Subcutaneous adipose tissue (tissue), 4 donors: ENCODE results near the gene CDC42EP2. TPM values are rescaled to one million over a fixed set of nuclear protein-coding genes. Genes with fewer than 3 reads are reported as not detected.

Experiments
- total RNA-seq, 4 donors: library from RNA; depleted of rRNA; stranded (reverse); fragments of >200 nt; gene quantifications; one replicate each; pipeline ENCODE4 v1.1.0, GENCODE V29; 2016
- TF ChIP-seq, protein P1 (sequence below): fragments of 450-650 bp; IDR thresholded peaks from one replicate; pipeline ENCODE4 v1.5.1; 2016; ENCODE audit warnings: low read depth, mild to moderate bottlenecking, control low read depth, antibody characterized with exemption, moderate library complexity

CDC42EP2 gene
- total RNA-seq, 4 donors from 2014 or later, result 16.5 to 38.6 (median 28.5) TPM

DNA sequence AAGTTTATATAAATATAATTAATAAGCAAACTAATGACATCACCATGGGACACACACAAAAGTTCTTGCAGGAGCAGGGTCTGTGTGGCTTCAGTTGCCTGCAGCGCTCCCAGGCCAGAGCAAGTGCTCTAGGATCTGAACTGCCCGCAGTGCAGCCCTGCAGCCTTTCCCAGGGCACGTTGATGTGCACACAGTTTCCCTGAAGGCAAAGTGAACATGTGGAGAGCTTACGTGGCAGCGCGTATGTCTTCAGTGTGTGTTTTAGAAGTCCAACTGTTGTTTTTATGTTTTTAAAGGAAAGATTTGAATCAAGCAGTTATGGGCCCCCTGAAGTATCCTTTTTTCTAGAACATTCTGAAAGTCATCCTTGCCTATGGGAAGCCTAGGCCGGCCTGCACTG, 38.7 kb downstream of the CDC42EP2 start:
- TF ChIP-seq, protein P1, sequence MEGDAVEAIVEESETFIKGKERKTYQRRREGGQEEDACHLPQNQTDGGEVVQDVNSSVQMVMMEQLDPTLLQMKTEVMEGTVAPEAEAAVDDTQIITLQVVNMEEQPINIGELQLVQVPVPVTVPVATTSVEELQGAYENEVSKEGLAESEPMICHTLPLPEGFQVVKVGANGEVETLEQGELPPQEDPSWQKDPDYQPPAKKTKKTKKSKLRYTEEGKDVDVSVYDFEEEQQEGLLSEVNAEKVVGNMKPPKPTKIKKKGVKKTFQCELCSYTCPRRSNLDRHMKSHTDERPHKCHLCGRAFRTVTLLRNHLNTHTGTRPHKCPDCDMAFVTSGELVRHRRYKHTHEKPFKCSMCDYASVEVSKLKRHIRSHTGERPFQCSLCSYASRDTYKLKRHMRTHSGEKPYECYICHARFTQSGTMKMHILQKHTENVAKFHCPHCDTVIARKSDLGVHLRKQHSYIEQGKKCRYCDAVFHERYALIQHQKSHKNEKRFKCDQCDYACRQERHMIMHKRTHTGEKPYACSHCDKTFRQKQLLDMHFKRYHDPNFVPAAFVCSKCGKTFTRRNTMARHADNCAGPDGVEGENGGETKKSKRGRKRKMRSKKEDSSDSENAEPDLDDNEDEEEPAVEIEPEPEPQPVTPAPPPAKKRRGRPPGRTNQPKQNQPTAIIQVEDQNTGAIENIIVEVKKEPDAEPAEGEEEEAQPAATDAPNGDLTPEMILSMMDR, result no peak

DNA sequence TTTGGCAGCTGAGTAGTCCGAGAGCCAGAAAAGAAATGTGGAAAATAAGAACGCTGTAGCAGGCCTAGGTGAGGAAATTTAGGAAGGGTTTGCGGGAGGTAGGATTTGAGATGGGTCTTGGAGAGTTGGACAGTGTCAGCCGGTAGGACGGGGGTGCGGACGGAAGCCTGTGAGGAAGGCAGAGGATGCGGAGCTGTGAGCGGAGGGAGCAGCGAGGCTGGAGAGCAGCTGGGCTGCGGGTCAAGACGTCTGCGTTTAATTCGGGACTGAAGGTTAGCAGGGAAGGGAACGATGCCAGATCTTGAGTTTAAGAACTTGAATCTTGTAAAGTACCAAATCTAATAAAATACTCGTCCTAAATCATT, 39.2 kb downstream of the CDC42EP2 start:
- TF ChIP-seq, protein P1, result no peak

DNA sequence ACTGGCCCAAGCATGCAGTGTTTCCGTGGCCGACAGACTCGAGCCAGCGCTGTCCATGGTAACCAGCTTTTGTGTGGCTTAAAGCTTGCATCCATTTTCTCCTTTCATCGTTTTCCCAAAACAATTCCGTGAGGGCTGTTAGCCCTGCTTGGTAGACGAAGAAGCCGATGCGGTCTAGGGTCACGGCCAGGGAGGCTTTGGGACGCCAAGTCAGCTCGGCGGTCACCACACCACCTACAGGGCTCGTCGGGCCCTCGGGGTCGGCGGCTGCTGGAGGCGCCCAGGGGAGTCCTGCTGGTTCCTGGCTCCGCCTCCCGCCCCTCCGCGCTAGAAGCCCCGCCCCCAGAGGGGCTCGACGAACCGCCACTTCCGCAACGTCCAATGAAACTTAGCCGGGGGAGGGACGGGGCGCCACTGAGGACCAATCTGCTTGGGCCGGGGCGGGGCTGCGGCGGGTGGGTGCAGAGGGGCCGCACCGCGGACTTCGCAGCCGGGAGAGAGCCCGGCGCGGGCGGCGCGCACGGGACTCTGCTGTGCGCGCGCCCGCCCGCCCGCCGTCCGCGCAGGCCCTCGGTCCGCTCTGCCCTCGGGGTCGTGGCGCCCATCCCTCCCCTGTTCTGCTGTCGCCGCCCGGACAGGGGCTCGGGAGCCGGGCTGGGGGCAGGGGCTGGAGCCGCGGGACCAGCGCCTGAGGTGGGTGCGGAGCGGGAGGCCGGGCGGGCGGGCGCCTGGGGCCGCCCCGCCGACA, 39.8 kb downstream of the CDC42EP2 start, which contains the start of gene TIGD3:
Gene TIGD3 (plus strand): TSS at position 487 of the 748 bp plus-strand sequence. CDS start 1,058 bp downstream, outside the sequence.
- TF ChIP-seq, protein P1, result no peak

DNA sequence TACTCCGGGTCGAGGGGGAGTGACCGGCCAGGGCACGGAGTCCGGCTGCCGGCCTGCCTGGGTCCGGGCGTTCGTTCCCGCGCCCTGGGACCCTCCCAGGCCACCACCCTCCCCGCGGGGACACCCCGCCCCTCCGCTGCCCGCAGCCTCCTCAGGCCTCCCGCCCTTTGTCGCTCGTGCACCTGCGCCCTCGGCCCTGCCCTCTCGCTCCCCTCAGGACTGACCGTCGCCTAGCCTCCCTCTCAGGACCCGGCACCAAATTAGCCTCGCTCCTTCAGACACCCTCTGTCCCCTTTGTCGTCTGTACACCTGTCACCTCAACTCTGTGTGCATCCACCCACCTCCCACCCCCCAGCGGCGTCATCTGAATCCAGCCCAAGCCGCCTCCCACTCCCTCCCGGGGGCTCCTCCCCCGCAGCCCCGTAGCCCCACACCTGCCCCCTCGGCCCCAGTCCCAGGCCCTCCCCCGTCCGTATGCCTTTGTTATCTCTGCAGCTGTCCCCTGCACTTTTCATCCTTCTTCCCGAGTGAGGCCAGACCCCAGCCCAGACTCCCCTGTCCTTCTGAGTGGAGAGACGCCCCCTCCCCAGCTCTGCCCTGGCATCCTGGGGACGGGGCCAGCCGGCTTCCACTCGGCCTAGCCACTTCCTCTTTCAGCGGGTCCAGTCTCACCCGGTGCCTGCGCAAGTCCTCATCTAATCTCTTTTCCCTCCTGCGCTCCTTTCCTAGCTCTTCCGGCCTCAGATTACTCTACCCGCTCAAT, 40.5 kb downstream of the CDC42EP2 start:
- TF ChIP-seq, protein P1, result no peak

DNA sequence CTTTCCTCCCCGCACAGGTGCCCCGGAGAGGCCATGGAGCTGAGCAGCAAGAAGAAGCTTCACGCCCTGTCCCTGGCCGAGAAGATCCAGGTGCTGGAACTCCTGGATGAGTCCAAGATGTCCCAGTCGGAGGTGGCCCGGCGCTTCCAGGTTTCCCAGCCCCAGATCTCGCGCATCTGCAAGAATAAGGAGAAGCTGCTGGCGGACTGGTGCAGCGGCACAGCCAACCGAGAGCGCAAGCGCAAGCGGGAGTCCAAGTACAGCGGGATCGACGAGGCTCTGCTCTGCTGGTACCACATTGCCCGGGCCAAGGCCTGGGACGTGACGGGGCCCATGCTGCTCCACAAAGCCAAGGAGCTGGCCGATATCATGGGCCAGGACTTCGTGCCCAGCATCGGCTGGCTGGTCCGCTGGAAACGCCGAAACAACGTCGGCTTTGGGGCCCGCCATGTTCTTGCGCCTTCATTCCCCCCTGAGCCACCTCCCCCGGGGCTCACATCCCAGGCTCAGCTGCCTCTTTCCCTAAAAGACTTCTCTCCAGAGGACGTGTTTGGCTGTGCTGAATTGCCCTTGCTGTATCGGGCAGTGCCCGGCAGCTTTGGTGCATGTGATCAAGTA, 41.2 kb downstream of the CDC42EP2 start:
- TF ChIP-seq, protein P1, result no peak

GRCh38 chr11:65356394-65356972, 41.8 kb downstream of the CDC42EP2 start:
- TF ChIP-seq, protein P1, result no peak
